ENCODE measurements around the gene MARK4.
"Not testable (repeated sequence)": the region's sequence is repeated elsewhere in the genome, so short reads cannot be mapped to it uniquely, and the experiment has no call there.

The MARK4 gene

DNA sequence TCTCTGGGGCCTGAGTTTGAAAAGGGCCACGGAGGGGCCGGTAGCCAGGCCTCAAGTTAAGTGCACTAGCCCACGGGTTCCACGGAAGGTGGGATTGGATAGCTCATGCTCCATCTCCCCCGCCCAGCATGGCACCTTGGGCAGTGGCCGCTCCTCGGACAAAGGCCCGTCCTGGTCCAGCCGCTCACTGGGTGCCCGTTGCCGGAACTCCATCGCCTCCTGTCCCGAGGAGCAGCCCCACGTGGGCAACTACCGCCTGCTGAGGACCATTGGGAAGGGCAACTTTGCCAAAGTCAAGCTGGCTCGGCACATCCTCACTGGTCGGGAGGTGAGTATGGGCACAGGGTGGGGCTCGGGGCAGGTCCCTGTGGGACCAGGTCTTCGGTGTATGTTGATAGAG, 7.8 kb downstream of the MARK4 start:
- Mint-ChIP-seq H3K9me3 (no peaks in the 10 kb centered on the region), H3K27ac (no peak overlapping the region), H3K36me3 (ENCODE audit: low read depth) (peaks cover 7% of the 10 kb centered on the region), H3K27me3 (ENCODE audit: low read depth) (no peaks in the 10 kb centered on the region), H3K4me3 (no peak overlapping the region), H3K4me1 (peaks cover 8% of the 10 kb centered on the region)
- TF ChIP-seq, protein P1, sequence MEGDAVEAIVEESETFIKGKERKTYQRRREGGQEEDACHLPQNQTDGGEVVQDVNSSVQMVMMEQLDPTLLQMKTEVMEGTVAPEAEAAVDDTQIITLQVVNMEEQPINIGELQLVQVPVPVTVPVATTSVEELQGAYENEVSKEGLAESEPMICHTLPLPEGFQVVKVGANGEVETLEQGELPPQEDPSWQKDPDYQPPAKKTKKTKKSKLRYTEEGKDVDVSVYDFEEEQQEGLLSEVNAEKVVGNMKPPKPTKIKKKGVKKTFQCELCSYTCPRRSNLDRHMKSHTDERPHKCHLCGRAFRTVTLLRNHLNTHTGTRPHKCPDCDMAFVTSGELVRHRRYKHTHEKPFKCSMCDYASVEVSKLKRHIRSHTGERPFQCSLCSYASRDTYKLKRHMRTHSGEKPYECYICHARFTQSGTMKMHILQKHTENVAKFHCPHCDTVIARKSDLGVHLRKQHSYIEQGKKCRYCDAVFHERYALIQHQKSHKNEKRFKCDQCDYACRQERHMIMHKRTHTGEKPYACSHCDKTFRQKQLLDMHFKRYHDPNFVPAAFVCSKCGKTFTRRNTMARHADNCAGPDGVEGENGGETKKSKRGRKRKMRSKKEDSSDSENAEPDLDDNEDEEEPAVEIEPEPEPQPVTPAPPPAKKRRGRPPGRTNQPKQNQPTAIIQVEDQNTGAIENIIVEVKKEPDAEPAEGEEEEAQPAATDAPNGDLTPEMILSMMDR (IDR thresholded peaks at IDR 0.05; ENCODE audit: unreplicated experiment in 3 of 3): no peak

DNA sequence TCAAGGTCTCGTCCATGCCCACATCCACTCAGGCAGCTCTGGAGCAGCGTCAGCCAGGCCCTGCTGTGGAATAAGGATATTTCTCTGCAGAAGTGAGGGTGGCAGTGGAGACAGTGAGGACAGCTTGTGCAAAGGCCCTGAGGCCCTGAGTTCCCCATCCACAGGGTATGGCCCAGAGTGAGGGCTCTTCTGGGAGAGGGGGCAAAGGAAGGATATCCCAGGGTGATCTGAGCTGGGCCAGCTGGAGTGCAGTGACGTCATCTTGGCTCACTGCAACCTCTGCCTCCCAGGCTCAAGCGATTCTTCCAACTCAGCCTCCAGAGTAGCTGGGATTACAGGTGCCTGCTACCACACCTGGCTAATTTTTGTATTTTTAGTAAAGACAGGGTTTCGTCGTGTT, 11.5 kb downstream of the MARK4 start:
- TF ChIP-seq, protein P1 (IDR thresholded peaks at IDR 0.05; ENCODE audit: unreplicated experiment in 3 of 3): no peak
- Mint-ChIP-seq H3K27ac (no peak overlapping the region), H3K4me1 (no peaks in the 10 kb centered on the region), H3K9me3 (no peaks in the 10 kb centered on the region), H3K4me3 (no peak overlapping the region), H3K27me3 (ENCODE audit: low read depth) (no peaks in the 10 kb centered on the region), H3K36me3 (ENCODE audit: low read depth) (peaks cover 27% of the 10 kb centered on the region)

DNA sequence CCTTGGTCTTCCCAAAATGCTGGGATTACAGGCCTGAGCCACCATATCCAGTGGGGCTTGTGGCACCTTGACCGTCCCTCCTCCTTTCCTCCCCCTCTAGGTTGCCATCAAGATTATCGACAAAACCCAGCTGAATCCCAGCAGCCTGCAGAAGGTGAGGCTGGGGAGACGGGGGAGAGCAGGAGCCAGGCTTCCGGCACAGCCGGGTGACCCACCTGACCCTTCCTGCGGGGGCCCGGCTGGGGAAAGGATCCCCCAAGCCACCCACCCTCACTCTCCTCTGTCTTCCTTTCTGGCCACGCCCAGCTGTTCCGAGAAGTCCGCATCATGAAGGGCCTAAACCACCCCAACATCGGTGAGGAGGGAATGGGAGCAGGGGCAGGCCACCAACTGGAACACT, 11.9 kb downstream of the MARK4 start:
- Mint-ChIP-seq H3K27ac (no peak overlapping the region), H3K4me1 (no peaks in the 10 kb centered on the region), H3K9me3 (no peaks in the 10 kb centered on the region), H3K27me3 (ENCODE audit: low read depth) (no peaks in the 10 kb centered on the region), H3K4me3 (no peak overlapping the region), H3K36me3 (ENCODE audit: low read depth) (peaks cover 28% of the 10 kb centered on the region)
- TF ChIP-seq, protein P1 (IDR thresholded peaks at IDR 0.05; ENCODE audit: unreplicated experiment in 3 of 3): no peak

DNA sequence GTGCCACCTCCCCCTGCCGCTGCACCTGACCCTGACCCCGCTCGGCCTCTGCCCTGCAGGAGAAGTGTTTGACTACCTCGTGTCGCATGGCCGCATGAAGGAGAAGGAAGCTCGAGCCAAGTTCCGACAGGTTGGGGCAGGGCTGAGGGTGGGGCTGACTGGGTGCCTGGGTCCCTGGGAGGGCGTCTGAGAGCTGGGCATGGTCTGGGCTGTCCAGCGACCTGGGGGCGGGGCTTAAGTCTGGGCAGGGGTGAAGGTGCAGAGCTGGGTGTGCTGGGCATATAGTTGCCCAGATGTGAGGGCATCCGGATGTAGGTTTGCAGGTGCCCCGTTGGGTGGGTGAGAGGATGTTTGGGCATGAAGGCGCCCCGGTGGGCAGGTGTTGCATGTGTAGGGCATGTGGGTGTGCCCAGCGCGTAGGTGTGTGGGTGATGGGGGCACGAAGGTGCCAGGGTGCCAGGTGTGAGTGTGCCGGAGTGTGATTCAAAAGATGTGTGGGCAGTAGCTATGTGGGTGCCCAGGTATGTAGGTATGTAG, 13.8 kb downstream of the MARK4 start:
- Mint-ChIP-seq H3K4me1 (no peaks in the 10 kb centered on the region), H3K4me3 (no peak overlapping the region), H3K27ac (no peak overlapping the region), H3K9me3 (no peaks in the 10 kb centered on the region), H3K36me3 (ENCODE audit: low read depth) (peaks cover 32% of the 10 kb centered on the region), H3K27me3 (ENCODE audit: low read depth) (no peaks in the 10 kb centered on the region)
- TF ChIP-seq, protein P1 (IDR thresholded peaks at IDR 0.05; ENCODE audit: unreplicated experiment in 3 of 3): no peak

DNA sequence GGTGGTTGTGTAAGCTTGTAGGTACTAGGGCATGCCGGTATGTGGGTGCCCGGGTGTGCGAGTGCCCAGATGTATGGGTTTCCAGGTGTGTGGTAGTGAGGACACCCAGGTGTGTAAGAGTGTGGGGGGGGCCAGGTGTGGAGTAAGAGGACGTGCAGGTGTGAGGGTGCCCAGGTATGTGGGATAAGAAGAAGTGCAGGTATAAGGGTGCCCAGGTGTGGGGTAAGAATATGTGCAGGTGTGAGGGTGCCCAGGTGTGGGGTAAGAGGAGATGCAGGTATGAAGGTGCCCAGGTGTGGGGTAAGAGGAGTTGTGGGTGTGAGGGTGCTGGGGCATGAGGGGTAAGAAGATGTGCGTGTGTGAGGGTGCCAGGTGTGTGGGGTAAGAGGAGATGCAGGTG, 14.3 kb downstream of the MARK4 start:
- no peak overlapping the region for H3K4me3 Mint-ChIP-seq
- no peaks in the 10 kb centered on the region for H3K9me3 Mint-ChIP-seq
- H3K4me1 Mint-ChIP-seq: no peaks in the 10 kb centered on the region
- no peaks in the 10 kb centered on the region for H3K27me3 Mint-ChIP-seq (ENCODE audit: low read depth)
- H3K27ac Mint-ChIP-seq: no peak overlapping the region
- TF ChIP-seq, protein P1 (IDR thresholded peaks at IDR 0.05; ENCODE audit: unreplicated experiment in 3 of 3): no peak
- H3K36me3 Mint-ChIP-seq (ENCODE audit: low read depth): peaks cover 32% of the 10 kb centered on the region

DNA sequence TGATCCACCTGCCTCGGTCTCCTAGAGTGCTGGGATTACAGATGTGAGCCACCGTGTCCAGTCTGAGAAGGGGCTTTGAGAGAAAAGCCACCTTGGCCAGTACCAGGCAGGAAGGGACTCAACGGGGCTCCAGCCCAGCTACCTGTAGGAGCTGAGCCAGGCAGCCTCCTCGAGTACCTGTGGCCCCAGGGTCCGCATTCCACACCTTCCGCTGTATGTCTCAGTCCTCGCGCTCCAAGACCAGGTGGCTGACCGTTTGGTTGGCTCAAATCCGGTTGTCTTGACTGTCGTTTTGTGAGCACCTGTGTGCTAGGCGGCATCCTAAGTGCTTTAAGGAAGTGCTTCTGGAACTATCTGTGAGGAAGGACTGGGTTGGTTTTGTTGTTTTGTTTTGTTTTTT, 16.2 kb downstream of the MARK4 start:
- H3K36me3 Mint-ChIP-seq (ENCODE audit: low read depth): peaks cover 36% of the 10 kb centered on the region
- TF ChIP-seq, protein P1 (IDR thresholded peaks at IDR 0.05; ENCODE audit: unreplicated experiment in 3 of 3): no peak
- H3K27me3 Mint-ChIP-seq (ENCODE audit: low read depth): no peaks in the 10 kb centered on the region
- no peak overlapping the region for H3K4me3 Mint-ChIP-seq
- no peak overlapping the region for H3K27ac Mint-ChIP-seq
- H3K9me3 Mint-ChIP-seq: no peaks in the 10 kb centered on the region
- H3K4me1 Mint-ChIP-seq: peaks cover 5% of the 10 kb centered on the region

DNA sequence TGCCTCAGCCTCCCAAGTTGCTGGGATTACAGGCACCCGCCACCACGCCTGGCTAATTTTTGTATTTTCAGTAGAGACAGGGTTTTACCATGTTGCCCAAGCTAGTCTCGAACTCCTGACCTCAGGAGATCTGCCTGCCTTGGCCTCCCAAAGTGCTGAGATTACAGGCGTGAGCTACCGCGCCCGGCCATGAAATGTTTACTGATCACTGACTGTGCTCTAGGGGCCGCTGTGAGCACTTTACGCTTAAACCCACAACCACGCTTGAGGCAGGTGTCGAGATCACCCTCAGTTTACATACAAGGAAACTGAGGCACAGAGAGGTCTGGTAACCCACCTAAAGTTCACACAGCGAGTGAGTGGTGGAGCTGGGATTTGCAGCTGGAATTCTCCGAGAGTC, 18.9 kb downstream of the MARK4 start:
- not testable (repeated sequence) for H3K27ac Mint-ChIP-seq; H3K9me3 Mint-ChIP-seq; H3K4me3 Mint-ChIP-seq; H3K27me3 Mint-ChIP-seq (ENCODE audit: low read depth)
- Mint-ChIP-seq H3K4me1 (peaks cover 18% of the 10 kb centered on the region), H3K36me3 (ENCODE audit: low read depth) (peaks cover 39% of the 10 kb centered on the region)

Data from nephron (organoid).